Myocyte (in vitro differentiated cells): ENCODE results near the gene KLHL14. TPM values are rescaled to one million over a fixed set of nuclear protein-coding genes. Genes with fewer than 3 reads are reported as not detected.
"Not testable (repeated sequence)": the region's sequence is repeated elsewhere in the genome, so short reads cannot be mapped to it uniquely, and the experiment has no call there.

Experiments used
- DNase-seq: peaks from one replicate; pipeline ENCODE4 v3.0.0-alpha.2; 2012; ENCODE audit warnings: low read depth
- polyA plus RNA-seq: library from polyadenylated mRNA; unstranded; fragments of >200 nt; gene quantifications from one replicate; pipeline ENCODE4 v1.2.1, GENCODE V29; 2012; ENCODE audit warnings: missing spikeins
- total RNA-seq: library from RNA; depleted of rRNA; stranded (reverse); fragments of >200 nt; gene quantifications from 2 replicates; pipeline ENCODE4 v1.2.3, GENCODE V29; 2014

Gene KLHL14, protein sequence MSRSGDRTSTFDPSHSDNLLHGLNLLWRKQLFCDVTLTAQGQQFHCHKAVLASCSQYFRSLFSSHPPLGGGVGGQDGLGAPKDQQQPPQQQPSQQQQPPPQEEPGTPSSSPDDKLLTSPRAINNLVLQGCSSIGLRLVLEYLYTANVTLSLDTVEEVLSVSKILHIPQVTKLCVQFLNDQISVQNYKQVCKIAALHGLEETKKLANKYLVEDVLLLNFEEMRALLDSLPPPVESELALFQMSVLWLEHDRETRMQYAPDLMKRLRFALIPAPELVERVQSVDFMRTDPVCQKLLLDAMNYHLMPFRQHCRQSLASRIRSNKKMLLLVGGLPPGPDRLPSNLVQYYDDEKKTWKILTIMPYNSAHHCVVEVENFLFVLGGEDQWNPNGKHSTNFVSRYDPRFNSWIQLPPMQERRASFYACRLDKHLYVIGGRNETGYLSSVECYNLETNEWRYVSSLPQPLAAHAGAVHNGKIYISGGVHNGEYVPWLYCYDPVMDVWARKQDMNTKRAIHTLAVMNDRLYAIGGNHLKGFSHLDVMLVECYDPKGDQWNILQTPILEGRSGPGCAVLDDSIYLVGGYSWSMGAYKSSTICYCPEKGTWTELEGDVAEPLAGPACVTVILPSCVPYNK
- not detected in 2 replicates for total RNA-seq
- polyA plus RNA-seq, result not detected

DNA sequence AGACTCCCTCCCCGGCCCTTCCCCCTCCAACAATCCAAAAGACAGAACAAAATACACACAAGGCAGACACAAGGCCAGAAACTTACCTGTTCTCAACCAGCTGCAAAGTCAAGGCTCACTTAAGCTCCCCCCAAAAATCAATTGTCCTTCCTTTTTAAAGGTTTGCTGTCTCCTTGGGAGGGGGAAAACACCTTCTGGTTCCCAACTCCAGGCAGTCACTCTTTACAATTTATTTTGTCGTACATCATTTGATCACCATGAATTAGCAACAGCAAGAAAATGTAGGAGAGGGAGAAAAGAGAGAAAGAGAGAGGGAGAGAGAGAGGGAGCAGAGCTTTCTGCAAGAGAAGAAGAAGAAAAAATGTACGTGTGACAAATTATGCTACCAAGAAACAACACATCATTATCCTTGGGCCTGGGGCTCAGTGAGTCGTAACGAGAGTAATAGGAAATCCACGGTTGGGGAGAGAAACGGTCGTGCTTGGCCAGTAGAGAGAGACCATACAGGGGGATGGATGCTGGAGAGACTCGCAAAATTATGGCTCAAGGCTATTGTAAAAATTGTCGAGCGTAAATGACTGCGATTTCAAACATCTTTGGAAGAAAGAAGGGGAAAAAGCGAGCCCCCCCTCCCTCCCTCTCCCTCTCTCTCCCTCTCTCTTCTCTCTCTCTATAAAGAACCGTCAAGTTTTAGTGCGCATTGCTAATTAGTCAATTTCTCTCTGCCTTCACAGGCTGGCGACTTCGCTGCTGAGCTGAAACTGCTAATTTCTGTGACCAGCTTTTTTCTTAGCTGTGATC lies at the start of gene KLHL14:
Gene KLHL14, minus strand, starts transcription at position 443 of the 801 bp plus-strand sequence. CDS start 2,432 bp downstream, outside the sequence.
- DNase-seq, result no peak

DNA sequence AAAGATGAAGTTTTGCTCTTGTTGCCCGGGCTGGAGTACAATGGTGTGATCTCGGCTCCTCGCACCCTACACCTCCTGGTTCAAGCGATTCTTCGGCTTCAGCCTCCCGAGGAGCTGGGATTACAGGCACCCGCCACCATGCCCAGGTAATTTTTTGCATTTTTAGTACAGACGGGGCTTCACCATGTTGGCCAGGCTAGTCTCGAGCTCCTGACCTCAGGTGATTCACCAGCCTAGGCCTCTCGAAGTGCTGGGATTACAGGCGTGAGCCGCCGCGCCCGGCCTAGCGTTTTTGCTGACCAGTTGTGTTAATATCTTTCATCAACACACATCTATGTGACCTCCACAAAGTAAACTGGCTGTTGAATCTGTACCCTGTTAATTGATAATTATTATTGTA lies 49.4 kb upstream of the KLHL14 start:
- no peak for DNase-seq

DNA sequence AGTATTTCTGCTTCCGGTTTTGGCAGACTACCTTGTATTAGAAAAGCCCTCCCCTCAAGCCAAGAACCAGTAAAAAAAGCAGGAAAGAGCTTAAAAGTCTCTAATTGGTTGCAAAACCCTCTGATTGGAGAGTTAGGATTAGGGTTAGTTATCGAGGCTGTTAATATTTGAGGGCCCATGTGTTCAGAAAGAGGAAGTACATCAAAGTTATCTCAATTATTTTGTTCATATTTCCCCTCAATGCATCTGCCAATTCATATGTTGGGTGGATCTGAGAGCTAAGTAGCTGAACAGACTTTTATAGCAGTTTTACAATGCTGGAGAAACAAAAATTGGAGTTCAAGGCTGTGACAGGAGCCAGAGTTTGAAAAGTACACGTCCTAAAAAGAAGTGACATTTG lies 43.1 kb upstream of the KLHL14 start:
- no peak for DNase-seq

DNA sequence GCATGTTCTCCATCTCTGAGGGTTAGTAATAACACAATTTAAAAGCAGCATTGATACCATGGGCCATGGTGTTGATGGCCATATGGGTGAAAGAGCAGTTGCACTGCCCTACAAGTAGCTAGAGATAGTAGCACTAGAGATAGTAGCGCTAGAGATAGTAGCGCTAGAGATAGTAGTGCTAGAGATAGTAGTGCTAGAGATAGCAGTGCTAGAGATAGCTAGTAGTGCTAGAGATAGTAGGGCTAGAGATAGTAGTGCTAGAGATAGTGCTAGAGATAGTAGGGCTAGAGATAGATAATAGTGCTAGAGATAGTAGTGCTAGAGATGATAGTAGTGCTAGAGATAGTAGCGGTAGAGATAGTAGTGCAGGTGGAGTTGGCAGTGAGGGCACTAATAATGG lies 39.5 kb upstream of the KLHL14 start:
- DNase-seq, result no peak

DNA sequence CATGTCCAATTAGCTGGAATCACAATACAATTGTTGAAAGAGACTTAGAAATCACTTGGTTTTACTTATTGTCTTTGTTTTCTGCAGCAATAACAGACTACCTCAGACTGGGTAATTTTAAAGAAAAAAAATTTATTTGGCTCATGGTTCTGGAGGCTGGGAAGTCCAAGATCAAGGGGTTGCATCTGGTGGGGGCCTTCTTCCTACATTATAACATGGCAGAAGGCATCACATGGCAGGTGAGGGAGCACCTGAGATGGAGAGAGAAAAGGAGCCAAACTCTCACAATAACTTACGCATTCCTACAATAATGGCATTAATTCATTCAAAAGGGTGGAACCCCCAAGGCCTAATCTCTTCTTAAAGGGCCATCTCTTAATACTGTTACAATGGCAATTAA lies 37.5 kb upstream of the KLHL14 start:
- no peak for DNase-seq

DNA sequence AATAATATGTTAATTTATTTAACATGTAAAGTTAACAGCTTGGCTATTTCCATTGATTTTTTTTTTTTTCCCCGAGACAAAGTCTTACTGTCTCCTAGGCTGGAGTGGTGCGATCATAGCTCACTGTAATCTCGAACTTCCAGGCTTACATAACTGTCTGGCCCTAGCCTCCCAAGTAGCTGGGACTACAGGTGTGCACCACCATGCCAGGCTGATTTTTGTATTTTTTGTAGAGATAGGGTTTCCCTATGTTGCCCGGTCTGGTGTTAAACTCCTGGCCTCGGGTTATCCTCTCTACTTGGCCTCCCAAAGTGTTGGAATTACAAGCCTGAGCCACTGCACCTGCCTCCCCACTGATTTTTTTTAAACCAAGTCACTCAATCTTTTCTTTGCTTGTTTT lies 32.5 kb upstream of the KLHL14 start:
- no peak for DNase-seq

DNA sequence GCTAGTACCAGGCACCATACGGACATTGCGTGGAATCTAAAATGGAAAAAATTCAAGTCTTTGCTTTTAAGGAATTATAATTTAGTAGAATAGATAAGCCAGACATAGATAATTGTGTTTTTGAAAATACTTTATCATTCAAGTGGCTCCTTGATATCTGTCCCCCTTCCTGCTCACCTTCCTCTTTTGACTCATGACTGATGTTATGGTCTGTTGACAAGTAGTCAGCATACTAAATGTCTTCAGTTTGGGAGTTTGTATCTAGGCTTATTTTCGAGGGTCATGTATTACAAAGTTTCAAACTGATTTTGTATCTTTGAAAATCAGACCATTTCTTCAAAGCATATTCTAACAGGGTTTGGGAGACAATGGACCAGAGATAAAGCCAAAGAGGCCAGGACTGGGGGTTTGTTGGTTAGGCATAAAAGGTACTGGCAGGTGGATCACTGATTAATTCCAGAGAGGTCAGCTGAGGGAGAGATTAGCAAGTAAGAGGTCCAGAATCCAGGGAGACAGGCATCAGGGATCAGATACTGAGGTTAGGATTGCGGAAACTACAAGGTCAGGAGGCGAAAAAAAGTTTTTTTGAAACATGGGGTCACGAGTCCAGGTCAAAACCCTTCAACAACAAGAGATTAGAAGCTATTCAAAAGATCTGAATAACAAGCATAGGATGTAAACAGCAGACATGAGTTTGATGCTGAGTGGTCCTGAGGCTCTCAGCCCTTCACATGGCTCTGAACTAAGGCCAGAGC lies 31.5 kb upstream of the KLHL14 start:
- no peak for DNase-seq

DNA sequence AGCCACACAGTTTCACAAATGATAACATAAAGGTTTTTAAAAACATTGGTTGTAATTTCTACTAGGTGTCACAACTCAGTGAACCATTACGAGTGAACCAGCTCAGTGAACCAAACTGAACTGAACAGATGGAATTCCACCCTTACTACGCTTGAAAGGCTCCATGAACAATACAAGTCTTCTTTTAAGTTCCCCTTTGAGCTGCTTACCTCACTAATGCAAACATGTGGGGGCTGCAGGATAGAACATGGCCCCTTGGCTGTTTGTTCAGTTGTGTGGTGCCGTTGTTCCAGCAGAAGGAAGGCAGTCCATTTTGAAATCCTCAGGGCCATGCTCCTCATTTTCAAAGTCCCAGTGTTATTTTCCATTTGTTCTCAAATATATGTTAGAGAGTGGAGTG lies 30.7 kb upstream of the KLHL14 start:
- no peak for DNase-seq

DNA sequence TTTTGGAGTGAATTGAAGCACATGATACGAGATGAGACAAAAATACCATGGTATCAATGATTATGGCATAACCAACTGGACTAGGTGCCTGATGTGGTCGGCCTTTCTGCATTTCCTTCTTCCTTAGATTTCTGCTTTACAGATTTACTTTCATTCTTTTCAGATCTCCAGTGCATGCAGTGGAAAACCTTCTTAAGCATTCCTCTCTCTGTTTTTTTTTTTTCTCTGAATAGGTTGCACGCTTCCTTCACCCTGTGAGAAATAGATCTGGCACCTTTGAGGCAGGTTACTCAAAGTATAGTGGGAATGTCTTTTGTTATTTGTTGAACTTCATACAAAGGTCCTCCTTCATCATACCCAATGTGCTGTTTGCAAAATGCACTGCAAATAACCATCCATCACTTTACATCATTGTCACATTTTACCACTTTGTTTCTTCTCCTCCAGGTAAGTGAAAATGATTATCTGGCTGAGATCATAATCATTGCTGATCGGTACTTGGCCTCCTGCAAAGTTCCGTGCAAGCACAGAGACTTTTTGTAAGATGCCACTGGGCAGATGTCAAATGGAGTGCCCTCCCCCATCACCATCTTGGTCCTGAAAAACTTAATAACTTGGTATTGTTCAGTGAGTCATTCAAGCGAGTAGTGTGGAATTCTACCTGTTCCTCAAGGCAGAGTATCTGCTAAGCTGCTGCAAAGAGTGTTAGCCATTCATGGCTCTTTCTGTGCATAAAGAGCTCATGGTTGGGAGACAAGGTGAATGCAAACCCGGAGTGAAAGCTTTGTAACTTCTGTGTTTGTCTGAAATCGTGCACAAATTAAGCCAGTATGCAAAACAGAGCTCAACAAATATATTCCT lies 30.0 kb upstream of the KLHL14 start:
- no peak for DNase-seq

DNA sequence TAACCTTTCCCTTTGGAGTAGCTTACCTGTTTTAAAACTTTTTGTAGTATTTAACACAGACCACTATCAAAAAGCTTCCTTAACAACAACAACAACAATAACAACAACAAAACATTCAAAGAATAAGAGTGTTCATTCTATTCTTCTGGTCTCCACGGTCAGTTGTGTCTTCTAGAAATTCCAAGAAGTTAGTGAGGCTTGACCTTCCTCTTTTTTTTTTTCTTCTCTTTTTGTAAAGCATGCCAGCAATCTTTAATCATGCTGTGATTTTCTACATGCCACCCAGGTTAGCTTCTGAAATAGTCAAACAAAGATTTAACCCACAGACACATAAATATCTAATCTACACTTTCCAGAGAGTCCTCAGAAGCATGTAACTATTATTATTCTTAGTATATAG lies 28.4 kb upstream of the KLHL14 start:
- DNase-seq, result no peak

DNA sequence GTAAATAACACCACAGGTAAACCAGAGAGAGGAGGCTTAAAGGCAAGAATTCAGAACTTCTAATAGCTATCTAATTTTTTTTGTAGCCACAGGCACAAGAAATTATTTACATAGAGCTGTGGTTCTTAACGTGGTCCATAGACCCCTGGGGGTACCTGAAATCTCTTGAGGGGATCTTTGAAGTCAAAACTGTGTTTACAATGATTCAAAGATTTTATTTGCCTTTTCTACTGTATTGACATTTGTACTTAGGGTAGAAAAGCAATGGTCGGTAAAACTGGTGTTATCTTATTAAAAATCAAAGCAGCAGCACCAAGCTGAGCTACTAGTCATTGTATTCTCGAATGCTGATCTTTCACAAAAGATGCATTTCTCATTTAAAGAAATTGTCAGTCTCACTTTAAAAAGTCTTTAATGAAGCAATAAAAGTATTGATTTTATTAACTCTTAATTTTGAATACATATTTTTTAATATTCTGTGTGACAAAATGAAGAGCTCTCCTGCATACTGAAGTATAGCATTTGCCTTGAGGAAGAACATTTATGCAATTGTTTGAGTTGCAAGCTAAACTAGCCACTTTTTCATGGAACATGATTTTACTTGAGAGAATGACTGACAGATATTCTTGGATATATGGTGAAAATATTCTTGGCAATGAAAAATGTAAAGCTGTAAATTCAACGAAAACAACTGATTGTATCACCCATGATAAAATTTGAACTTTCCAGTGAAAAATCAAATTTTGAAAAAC lies 25.6 kb upstream of the KLHL14 start:
- no peak for DNase-seq

DNA sequence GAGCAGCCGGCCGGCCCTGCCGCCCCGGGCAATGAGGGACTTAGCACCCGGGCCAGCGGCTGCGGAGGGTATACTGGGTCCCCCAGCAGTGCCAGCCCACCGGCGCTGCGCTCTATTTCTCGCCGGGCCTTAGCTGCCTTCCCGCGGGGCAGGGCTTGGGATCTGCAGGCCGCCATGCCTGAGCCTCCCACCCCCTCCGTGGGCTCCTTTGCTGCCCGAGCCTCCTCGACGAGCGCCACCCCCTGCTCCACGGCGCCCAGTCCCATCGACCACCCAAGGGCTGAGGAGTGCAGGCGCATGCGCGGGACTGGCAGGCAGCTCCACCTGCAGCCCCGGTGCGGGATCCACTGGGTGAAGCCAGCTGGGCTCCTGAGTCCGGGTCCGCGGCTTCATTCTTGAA lies 21.8 kb upstream of the KLHL14 start:
- DNase-seq, result not testable (repeated sequence)

DNA sequence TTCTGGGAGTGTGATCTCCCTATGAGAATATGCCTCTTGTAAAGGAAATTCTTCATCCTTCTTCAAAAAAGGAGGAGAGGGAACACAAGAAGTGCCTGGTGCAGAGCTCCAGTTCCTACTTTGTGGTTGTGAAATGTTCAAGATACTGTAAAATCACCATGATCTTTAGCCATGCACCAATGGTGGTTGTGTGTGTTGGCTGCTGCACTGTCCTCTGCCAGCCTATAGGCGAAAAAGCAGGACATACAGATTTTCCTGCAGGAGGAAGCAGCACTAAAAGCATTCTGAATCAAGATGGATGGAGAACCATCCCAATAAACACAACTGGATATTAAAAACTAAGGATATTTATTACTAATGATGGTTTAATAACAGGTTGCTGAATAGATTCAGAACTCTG lies 6.2 kb upstream of the KLHL14 start:
- DNase-seq, result no peak

DNA sequence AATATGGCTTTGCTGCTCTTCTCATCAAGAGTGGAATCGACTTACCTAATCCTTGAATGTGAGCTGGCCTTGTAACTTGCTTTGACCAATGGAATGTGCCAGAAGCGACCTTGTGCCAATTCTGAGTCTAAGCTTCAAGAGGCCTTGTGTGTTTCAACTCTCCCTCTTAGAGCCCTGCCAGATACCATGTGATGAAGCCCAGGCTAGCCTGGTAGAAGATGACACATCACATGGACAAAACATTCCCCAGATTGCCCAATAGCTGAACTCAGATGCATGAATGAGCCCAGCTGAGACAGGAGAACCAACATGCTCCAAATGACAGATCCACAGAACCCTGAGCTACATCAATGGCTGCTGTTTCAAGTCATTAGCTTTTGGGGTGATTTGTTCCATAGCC lies 4.2 kb upstream of the KLHL14 start:
- DNase-seq, result no peak

DNA sequence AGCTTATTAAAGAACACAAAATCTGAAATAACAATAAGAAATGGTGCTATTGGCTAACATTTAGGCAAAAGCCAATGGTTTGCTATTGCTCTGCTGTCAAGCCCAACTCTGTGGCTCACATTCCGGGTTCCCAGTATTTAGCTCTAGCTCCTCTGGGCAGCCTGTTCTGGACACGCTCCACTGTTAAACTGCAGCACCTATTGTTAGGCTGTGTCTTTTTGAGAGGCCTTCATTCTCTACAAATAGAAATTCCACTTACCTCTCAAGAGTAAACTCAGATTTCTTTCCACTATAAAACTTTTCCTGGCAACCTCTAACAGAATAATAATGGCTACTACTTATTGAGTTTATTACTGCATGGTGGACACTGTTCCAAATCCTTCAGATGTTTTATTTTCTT lies 3.7 kb upstream of the KLHL14 start:
- DNase-seq, result no peak

DNA sequence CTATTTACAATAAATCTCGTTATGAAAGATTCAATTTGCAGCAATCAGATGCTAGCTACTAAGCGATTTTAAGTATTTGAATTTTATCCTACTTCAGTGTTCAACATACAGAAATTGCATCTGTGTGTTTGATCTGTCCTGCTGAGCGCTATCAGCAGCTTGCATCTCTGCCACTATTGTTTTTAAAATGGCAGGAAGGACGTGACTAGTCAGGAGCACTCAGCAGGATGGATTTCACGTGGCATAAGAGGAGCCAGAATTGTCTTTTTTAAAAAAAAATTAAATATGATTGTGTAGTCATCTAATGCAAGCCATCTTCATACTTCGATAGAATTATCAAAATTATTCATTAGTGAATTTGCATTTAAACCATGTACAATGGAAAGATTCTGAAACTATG lies 2.8 kb upstream of the KLHL14 start:
- DNase-seq, result no peak

DNA sequence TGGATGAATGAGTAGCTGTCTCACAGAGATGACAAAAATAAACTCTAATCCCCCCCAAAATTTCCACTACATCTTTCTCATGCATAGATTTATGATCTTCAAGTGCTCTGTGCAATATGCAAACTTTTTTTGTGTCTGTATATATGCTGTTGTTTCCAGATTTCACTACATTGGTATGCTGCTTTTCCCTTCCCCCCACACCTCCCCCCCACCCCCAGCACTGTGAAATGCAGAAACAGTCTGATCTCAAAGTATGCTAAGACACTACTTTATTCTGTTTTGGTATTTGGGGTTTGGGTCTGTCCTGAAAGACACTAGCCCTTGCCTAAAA lies 524 bp upstream of the KLHL14 start:
- DNase-seq, result no peak

DNA sequence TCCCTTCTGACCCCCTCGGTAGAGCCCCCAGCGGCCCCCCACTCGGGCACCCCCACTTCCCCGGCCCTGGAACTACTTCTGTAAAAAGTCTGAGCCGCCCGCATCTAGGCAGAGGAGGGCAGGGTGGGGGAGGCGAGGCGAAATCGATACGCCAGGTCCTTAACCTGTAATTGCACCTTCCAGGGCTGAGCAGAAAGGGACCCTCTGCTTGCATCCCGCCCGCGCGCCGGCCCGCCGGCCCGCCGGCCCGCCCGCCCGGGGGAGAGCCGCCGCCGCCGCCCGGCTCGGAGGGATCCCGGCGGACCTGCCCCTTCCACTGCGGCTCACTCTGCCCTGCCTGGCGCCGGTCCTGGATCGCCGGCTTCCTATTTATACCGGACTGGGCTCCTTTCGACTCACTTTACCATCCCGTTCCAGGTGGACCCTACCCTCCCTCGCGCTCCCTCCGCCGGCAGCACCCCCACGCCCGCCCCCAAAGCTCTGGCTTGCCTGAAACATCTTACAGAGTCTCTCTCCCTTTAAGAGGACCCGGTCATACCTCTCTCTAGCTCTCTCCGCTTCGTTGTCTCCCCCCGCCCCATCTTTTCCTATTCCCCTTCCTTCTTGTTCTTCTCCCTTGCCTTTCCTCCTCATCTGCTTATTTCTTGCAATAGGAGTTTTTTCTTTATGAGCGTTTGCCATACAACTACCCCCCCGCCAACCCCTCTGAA lies 797 bp downstream of the KLHL14 start:
- peak; percentile 3 for DNase-seq

DNA sequence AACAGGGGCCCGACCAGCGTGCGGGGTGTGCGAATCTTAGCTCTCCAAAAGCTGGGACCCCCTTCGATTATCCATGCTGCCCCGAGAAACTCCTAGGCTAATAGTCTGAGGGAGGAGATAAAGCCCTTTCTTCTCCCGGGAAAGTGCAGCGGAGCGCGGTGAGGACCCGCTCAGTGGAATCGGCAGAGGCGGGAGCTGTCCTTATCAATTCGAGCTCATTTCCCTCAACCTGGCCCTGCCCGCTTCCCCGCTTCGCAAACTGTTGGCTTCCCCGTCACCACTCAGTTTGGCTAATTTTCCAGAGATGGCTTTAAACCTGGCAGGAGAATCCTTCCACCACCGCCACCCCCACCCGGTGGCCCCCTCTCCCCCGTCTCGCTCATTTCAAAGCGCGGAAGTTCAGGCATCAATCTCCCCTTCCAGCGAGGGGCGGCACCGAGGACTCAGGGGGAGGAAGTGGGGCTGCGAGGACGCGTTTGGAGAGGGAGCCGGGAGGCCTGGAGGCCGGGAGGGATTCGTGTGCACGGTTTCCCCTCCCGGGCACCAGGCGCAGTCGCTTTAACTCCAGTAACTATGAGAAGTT lies 1.6 kb downstream of the KLHL14 start:
- peak; percentile 3 for DNase-seq
